NCI-H2107 treated with DMSO at 0.1 percent for 48 hours (cell line): ENCODE measurements around the gene CD81.

ENCODE experiments used
- DNase-seq: peaks from one replicate; lab custom pipeline; 2025; ENCODE audit not compliant: unreplicated experiment; lab: John Stamatoyannopoulos, UW

The CD81 gene

DNA sequence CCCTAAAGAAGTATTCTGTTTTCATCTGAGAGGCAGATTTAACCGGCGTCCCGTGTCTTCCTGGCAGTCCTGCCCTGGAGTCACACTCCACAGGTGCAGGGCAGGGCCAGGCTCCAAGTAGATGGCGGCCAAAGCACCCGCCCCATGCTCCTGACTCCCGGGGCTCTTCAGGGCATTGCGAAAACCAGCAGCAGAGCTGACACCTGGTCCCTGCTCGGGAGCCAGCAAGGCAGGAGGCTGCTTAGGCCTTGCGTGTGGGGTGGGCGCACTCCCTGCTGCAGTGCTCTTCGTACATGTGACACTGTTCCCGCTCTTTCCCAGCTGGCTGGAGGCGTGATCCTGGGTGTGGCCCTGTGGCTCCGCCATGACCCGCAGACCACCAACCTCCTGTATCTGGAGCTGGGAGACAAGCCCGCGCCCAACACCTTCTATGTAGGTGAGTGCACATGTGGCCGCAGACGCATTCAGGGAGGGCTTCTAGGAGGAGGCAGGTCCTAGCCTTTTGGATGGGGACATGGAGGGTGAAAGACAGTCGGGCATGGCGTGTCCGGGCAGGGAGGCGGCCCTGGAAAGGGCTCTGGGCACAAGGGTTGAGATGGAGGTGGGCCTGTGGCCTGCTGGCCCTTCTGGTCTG, 13.1 kb downstream of the CD81 start:
- DNase-seq, result no peak

DNA sequence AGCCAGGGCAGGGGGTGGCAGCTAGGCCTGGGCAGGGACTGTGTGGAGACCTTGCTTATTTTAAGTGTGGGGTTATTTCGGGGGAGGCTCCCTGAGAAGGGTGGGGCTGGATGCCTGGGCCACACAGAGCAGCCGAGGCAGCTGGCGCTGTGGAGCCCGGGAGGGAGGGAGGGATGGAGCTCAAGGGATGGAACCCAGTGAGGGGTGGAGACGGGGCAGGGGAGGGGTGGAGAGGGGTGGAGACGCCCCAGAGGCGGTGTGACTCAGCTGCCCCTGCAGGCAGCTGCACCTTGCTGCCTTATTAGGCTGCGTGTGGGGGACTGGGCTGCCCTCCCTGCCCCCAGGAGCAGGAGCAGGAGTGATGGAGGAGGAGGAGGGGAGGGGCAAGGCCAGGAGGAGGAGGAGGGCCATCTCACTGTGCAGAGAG, 13.6 kb downstream of the CD81 start:
- no peak for DNase-seq

DNA sequence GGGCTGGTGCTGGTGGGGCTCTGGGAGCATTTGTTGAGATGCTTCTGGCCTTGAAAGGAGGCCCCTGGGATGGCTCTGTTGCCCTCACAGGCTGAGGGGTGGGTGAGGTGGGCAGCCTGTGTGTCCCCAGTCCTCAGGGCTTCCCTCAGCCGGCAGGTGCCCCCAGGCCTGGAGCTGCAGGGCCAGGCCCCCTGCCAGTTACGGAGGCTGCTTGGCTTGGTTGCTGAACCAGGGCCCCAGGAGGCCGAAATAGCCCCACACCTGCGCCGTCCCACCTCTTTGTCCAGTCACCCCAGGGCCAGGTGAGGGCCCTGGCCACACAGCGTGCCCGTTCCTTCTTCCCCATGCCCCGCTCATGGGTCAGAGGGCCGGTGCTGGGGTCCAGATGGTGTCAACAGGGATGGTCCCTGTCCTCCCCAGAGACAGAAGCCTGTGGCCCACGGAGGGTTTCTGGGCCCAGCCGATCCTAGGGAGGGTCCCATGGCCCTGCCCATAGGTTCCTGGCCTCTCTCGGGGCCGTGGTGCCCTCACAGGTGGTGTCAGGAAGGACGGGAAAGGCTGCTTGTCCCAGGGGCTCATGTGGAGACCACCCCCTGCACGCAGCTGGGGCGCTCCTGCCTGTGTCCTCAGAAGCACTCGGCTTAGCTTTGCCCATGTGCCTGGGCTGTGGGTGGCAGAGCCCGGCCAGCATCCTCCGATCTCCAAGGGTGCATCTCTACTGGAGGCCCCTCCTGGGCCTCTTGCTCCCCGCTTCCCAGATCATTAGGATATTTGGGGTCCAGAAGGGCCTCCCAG, 14.3 kb downstream of the CD81 start:
- no peak for DNase-seq

DNA sequence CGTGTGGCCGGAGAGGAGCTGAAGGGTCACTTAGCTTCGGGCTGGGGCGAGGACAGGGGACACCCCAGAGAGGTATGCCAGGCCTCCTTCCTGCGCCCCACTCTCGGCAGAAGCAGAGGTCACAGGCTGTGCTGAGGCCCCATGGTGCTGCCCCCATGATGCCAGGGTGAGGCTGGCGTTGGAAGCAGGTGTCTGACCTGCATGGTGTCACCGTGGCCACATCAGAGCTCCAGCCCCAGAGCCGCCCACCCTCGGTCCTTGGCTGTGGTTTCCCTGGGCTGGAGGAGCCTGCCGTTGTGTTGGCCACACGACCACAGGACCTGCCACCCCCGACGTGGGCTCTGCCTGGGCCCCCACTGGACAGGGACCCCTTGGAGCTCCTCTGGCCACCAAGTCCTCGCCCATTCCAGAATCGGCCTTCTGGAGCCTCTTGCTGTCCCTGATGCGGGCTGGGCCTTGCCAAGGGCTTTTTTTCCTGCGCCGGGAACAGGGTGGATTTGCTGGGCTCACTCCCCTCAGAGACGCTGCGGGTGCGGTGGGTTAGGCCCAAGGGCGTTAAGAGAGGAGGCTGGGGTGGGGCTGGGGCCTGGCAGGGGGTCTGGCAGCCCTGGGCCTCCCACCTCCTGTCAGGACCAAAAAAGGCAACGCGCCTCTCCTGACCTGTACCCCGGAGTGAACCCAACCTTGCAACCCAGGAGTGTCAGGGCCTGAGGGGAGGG, 15.3 kb downstream of the CD81 start:
- DNase-seq, result no peak

DNA sequence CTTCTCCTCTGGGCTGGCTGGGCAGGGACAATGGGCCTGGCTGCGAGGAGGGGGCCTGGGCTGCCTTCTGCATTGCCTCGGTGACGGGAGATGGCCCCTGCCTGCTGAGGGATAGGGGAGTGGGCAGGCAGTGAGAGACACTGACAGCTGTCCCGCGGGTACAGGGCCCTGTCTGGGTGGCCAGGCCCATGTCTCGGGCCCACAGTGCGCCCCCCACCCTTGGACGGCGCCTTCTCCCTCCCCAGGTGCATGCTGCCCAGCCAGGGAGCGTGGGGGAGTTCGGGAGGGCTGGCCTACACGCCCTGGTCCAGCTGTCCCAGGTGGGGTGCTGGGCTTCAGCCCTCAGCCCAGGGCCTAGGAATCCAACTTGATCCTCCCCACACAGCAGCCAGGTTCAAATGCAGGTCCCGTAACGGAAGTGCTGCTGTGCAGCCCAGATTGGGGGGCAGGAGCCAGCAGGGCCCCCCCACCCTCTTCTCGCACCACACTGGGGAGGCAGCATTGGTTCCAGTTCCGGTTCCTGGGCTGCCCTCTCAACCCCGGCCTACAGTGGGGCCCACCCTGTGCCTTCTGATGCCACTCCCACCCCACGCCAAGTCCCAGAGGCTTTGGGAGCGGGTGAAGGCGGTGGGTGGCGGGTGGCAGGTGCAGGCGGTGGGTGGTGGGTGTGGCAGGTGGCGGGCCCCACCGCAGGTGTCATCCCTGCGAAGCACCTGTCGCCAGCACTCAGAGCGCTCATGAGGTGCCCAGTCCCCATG, 16.2 kb downstream of the CD81 start:
- DNase-seq, result no peak

- DNase-seq, result no peak
Measured at GRCh38 chr11:2393941-2394817, 17.1 kb downstream of the CD81 start.

DNA sequence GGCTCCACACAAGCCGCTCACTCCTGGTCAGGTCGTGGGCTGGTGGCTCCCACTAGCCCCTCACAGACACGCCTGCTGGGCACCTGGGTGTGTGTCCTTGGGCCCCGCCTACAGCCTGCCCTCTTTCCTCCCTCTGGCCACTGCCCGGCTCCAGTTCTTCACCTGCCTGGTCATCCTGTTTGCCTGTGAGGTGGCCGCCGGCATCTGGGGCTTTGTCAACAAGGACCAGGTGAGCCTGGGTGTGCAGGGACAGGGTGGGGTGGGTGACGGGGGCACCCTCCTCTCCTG, 17.7 kb downstream of the CD81 start:
- no peak for DNase-seq

DNA sequence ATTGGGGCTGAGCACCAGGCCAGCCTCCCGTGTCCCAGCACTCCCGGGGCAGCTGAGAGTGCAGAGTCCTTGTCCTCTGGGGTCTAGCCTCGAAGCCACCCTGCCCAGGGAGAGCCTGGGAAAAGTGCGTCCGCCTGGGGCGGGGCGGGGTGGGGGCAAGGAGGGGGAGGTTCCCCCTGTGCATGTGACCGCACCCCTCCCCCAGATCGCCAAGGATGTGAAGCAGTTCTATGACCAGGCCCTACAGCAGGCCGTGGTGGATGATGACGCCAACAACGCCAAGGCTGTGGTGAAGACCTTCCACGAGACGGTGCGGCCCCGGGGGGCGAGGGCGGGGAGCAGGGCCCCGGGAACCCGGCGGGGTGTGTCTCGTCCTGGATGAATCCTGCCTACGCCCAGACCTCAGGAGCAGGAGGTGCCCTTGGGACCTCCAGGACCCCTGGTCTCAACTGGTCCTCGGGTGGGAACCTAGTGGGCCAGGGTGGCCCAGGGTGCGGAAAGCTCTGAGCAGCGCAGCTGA, 18.2 kb downstream of the CD81 start:
- no peak for DNase-seq

GRCh38 chr11:2395856-2396255, 18.7 kb downstream of the CD81 start:
- no peak for DNase-seq

DNA sequence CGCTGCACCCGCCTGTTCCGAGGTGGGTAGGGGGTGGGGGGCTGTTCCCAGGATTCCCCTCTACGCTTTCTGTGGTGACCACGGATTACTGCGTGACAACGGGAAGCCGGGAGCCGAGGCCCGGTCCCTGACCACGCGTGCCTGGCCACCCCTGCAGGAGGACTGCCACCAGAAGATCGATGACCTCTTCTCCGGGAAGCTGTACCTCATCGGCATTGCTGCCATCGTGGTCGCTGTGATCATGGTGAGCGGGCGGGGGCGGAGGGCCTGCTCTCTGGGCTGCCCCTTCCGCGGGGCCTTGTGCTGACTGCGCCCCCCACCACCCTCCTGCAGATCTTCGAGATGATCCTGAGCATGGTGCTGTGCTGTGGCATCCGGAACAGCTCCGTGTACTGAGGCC, 19.4 kb downstream of the CD81 start:
- no peak for DNase-seq

- DNase-seq, result no peak
Measured at GRCh38 chr11:2397005-2397404, 19.9 kb downstream of the CD81 start.

DNA sequence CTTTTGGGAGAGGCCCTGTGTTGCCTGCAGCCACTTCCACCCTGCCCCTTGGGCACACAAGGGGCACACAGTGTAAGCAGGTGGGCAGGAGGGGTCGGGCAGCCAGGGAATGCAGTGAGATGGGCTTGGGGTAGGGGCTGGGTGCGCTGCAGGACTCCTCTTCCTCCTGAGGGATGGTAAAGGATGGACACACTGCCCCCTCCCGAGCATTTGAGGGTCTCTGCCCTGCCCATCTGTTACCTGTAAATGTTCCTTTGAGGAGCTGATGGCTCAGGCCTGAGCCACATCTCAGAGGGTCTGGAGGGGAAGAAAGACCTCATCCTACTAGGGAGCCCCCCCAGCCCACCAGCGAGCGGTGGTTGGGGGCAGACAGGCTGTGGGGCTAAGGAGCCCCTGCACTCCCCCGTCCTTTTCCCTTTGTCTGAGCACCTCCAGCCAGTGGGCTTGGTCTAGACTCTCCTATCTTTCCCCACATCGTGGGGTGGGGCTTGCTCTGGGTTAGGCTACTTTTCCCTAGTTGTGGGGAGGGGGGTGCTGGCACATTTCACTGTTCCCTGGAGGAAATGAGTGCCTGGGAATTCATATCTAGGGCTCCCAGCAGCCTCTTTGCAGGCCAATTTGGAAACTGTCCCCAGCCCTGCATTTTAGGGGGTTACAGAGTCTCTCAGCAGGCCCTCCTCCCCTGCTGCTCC, 21.7 kb downstream of the CD81 start:
- DNase-seq, result no peak

DNA sequence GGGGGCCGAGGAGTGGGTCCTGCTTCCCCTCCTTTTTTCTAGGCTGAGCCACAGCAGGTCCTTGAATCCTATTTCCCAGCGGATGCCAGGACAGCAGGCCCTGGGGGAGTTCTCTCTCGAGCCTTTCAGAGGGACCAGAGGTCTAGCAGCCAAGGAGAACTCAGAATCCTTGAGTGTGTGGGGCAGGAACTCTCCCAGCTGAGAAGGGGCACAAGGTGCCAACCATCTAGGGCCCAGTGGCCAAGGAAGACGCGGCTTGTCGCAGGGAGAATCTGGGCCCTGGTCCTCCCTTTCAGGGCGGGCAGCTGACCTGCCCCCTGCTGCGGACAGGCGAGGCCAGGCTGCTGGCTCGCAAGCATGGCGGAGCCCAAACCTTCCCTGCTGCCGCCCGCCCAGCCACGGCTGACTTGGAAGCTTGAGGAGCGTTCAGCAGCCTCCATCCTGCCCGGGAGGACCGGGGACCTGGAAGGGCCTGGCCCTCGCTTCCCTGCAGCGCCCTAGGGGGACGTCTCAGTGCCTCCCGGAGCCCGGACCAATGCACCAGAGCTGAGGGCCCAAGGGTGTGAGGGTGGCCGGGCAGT, 22.5 kb downstream of the CD81 start:
- no peak for DNase-seq

GRCh38 chr11:2400069-2400761, 23.1 kb downstream of the CD81 start, which contains the start of gene TSSC4:
TSS of gene TSSC4 (plus strand) at chr11:2400750. CDS start at chr11:2402634, 1,884 bp downstream.
- DNase-seq, result peak; percentile 98

- no peak for DNase-seq
Measured at GRCh38 chr11:2400762-2401435, 23.8 kb downstream of the CD81 start.

GRCh38 chr11:2401436-2401984, 24.4 kb downstream of the CD81 start:
- no peak for DNase-seq

- DNase-seq, result no peak
Measured at GRCh38 chr11:2402106-2402505, 25.0 kb downstream of the CD81 start.
